Psoas muscle (tissue), 8 donors: ENCODE results near the gene RPL14. TPM values are rescaled to one million over a fixed set of nuclear protein-coding genes. Genes with fewer than 3 reads are reported as not detected.

ENCODE experiments used
- ATAC-seq, 4 donors: fragments of 200-7000 bp; cut with Tn5 transposase; one replicate each; pipeline ENCODE4 v1.9.1; 2020; ENCODE audit warnings: moderate library complexity in 3 of 4, mild to moderate bottlenecking in 2 of 4
- DNase-seq, 2 donors: peaks; one replicate each; pipeline ENCODE4 v3.0.0-alpha.2; 2020
- H3K27ac ChIP-seq: fragments of 200-600 bp; one replicate; pipeline ENCODE4 v1.8.0; 2022
- H3K27me3 ChIP-seq, 3 donors: fragments of 200-600 bp in 1 of 3; one replicate each; pipeline versions ENCODE4 v1.6.1 to v1.8.0; 2013 to 2022; ENCODE audit warnings: low read length in 2 of 3, mild to moderate bottlenecking in 2 of 3, moderate library complexity in 1 of 3; ENCODE audit not compliant: insufficient read depth in 3 of 3
- H3K36me3 ChIP-seq, 2 donors: fragments of 200-600 bp in 1 of 2; one replicate each; pipeline versions ENCODE4 v1.6.1 to v1.8.0; 2013 to 2022; ENCODE audit warnings: low read depth in 1 of 2, mild to moderate bottlenecking in 1 of 2, moderate library complexity in 1 of 2; ENCODE audit not compliant: insufficient read depth in 1 of 2
- H3K4me1 ChIP-seq: fragments of 200-600 bp; one replicate; pipeline ENCODE4 v1.8.0; 2022
- H3K4me3 ChIP-seq: fragments of 200-600 bp; one replicate; pipeline ENCODE4 v1.8.0; 2022; ENCODE audit warnings: mild to moderate bottlenecking
- H3K9me3 ChIP-seq: fragments of 200-600 bp; one replicate; pipeline ENCODE4 v1.8.0; 2022
- CTCF ChIP-seq: fragments of 200-600 bp; IDR thresholded peaks from one replicate; pipeline ENCODE4 v1.8.0; 2022; ENCODE audit warnings: antibody characterized with exemption
- WGBS, 3 donors: extraction: QIAGEN DNeasy Blood & Tissue Kit; methylation state at CpG; one replicate each; pipeline versions ENCODE4 v1.1.6 to v1.1.7; 2013; 5-methylcytosine and 5-hydroxymethylcytosine counted together
- intact Hi-C, 2 donors: fragments of 100-400 bp; cut with DNase I; formaldehyde crosslinking; loops; one replicate each; pipeline versions ENCODE4 v1.11.0 to v1.14.2; 2022
- polyA plus RNA-seq, 3 donors: library from polyadenylated mRNA; stranded (reverse); fragments of 200-250 nt; gene quantifications; one replicate each; pipeline ENCODE4 v1.2.3, GENCODE V29; 2013
- total RNA-seq, 4 donors: library from RNA; stranded (reverse); fragmentation: NEBNext Ultra II Directional in 2 of 4; extraction: Animal tissue kit (Norgen Biotek cat#: 25700) in 2 of 4; gene quantifications; one replicate each; pipeline versions ENCODE4 v1.2.1 to v1.2.4, GENCODE V29; 2021 to 2023
- donor health status: healthy with polysubstance abuse.
- donor health status: DM: no; HTN: no; CAD: no; lungs with moderate emphysema.
- donor health status: Bipolar disorder and iron deficiency.
- donor health status: healthy.
- donor health status: DM: yes; HTN: yes; CAD: no.
- donor health status: DM: no; HTN: no; CAD: no.
- donor health status: DM: no; HTN: no; CAD: no.
- donor health status: DM: yes; HTN: yes; CAD: no.

RPL14 gene
- total and polyA plus RNA-seq, 7 donors, result 997 to 1,819 (median 1,323) TPM

DNA sequence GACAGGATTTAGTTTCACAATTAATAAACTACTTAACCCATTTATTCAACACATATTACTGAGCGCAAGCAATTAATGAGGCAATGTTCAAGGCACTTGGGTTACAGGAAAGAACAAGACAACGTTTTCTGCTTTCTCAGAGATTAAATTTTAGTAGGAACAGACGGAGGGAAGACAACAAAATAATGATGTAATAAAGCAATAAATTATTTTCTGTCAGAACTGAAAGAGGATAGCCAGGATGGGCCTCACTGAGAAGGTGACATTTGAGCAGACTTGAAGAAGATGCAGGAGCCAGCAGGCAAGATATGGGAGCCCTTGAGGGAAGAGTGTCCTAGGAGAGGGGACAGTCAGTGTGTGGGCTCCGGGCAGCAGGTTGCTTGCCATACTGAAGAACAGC lies 11.3 kb upstream of the RPL14 start:
- no peak overlapping the region for H3K27ac ChIP-seq
- ATAC-seq (no peak), DNase-seq (no peak)
- no peaks in the 10 kb centered on the region for H3K9me3 ChIP-seq
- no peak for TF ChIP-seq CTCF
- H3K36me3 ChIP-seq, result peaks cover 3 to 54% of the 10 kb centered on the region in 2 donors
- intact Hi-C loops, result no loop called here
- 56 to 83% (median 59%) methylated on average over 4 of the region's 4 CpGs for WGBS, 3 donors
- no peaks in the 10 kb centered on the region for H3K4me1 ChIP-seq
- H3K27me3 ChIP-seq, result no peaks in the 10 kb centered on the region
- H3K4me3 ChIP-seq, result no peak overlapping the region

- H3K27me3 ChIP-seq, result no peaks in the 10 kb centered on the region
- no peak overlapping the region for H3K4me3 ChIP-seq
- peaks cover 17% of the 10 kb centered on the region for H3K4me1 ChIP-seq
- TF ChIP-seq CTCF, result no peak
- no peak overlapping the region for H3K27ac ChIP-seq
- WGBS, 3 donors, result 51 to 65% (median 55%) methylated on average over 2 of the region's 2 CpGs
- intact Hi-C loops, result loop anchor here (5.0 to 10.0 kb wide), 5 partner anchors 72 to 1434 kb away; partner anchors contain the start of gene ZNF621 (in 1 of the 2)
- no peak for DNase-seq
- no peak for ATAC-seq
- H3K9me3 ChIP-seq, result no peaks in the 10 kb centered on the region
- H3K36me3 ChIP-seq, result peaks cover 3 to 43% of the 10 kb centered on the region in 2 donors
Measured at GRCh38 chr3:40450438-40450837, 6.7 kb upstream of the RPL14 start.

DNA sequence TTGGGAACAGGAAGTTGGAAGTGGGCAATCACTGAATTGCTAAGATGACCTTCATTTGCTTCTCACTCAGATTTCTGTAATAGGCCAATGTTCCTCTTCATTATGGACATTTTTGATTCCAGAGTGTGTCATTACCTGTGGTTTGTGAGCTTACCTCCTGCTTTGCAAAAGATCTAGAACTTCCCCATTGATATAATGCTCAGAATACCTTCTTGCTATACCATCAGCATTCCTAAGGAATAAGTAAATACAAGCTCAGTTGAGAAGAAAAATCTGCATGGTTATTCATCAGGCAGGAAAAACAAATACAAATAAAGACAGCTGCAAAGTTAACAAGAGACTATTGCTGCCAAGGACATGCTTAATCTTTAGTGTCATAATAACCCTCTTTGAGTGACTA lies 5.6 kb upstream of the RPL14 start:
- H3K36me3 ChIP-seq, result peaks cover 0 to 32% of the 10 kb centered on the region in 2 donors
- intact Hi-C loops, result loop anchor here (5.0 to 10.0 kb wide), 5 partner anchors 71 to 1433 kb away; partner anchors contain the start of gene ZNF621 (in 1 of the 2)
- ATAC-seq (no peak), DNase-seq (no peak)
- H3K27ac ChIP-seq, result peak overlapping the region; percentile 94
- H3K9me3 ChIP-seq, result no peaks in the 10 kb centered on the region
- TF ChIP-seq CTCF, result no peak
- peaks cover 21% of the 10 kb centered on the region for H3K4me1 ChIP-seq
- H3K27me3 ChIP-seq, result no peaks in the 10 kb centered on the region
- H3K4me3 ChIP-seq, result no peak overlapping the region

DNA sequence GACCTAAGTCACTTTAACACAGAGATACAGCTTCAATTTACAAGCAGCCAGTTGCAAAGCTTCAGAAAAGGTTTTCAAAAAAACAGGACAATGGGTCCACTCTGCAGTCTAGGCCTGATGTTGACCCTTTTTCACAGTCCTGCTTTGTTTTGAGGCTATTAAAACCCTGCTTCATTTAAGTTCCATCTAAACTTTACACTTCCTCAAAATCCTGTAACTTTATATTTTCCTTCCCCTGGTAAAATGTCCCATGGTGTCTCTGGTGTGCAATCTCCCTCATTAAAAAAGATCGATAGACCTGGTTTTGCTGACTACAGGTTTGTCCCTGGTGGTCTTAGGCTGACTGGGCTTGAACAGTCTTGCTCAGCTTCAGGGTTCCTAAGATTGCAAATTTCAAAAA lies 5.1 kb upstream of the RPL14 start:
- H3K4me3 ChIP-seq, result peak overlapping the region; percentile 77
- WGBS, 3 donors, result 77 to 90% (median 88%) methylated on average over 1 of the region's 1 CpG
- peaks cover 0 to 31% of the 10 kb centered on the region in 2 donors for H3K36me3 ChIP-seq
- TF ChIP-seq CTCF, result no peak
- peaks cover 21% of the 10 kb centered on the region for H3K4me1 ChIP-seq
- no peak for DNase-seq
- ATAC-seq, result no peak
- intact Hi-C loops, result loop anchor here (5.0 to 10.0 kb wide), 5 partner anchors 70 to 1433 kb away; partner anchors contain the start of gene ZNF621 (in 1 of the 2)
- H3K9me3 ChIP-seq, result no peaks in the 10 kb centered on the region
- no peaks in the 10 kb centered on the region for H3K27me3 ChIP-seq
- peak overlapping the region; percentile 94 for H3K27ac ChIP-seq

DNA sequence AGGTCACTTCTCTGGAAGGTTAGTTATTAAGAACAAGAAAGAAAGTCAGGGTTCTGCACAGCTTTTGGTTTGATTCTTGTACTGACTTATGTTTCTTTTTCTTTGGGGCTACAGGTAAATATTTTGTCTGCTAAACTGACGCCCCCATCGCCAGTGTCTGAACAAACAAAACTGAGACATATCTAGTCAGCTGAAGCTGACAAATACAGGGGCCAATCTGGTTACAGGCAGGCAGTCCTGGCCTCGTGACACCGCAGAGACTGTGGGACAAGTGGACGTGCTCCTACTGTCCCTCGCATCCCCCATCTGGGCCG lies 4.6 kb upstream of the RPL14 start:
- Histone ChIP-seq H3K4me3 (peak overlapping the region; percentile 77), H3K4me1 (peaks cover 21% of the 10 kb centered on the region), H3K27me3 (no peaks in the 10 kb centered on the region), H3K9me3 (no peaks in the 10 kb centered on the region), H3K36me3 (peaks cover 0 to 31% of the 10 kb centered on the region in 2 donors), H3K27ac (peak overlapping the region; percentile 94)
- DNase-seq (no peak), ATAC-seq (no peak)
- TF ChIP-seq CTCF, result no peak
- intact Hi-C loops, result loop anchor here (5.0 to 10.0 kb wide), 5 partner anchors 70 to 1432 kb away; partner anchors contain the start of gene ZNF621 (in 1 of the 2)
- WGBS, 3 donors, result 1 to 7% (median 3%) methylated on average over 7 of the region's 7 CpGs
